GM21825 (cell line): ENCODE results near the gene NAGS.
"Not testable (repeated sequence)": the region's sequence is repeated elsewhere in the genome, so short reads cannot be mapped to it uniquely, and the experiment has no call there.

Experiments used
- ATAC-seq: cut with Tn5 transposase; IDR thresholded peaks from one replicate; pipeline ENCODE4 v1.9.1; 2021; ENCODE audit warnings: mild to moderate bottlenecking, moderate library complexity; ENCODE audit not compliant: unreplicated experiment

The NAGS gene

DNA sequence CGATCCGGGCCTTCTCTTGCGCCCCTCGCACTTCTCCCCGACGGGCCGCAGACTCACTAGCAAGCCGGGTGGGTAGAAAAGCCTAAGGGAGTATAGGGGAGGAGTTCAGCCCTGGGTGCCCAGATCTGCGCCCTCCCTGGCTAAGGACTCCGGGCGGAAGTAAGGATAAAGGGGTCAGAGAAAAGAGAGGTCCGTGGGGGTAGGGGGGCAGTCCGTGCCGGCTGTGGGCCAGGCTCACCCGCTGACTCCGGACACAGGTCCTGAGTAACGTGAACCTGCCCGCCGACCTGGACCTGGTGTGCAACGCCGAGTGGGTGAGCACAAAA is 1.8 kb downstream of the NAGS start:
- ATAC-seq = no peak

GRCh38 chr17:44006598-44007345 is 2.4 kb downstream of the NAGS start:
- ATAC-seq = peak; percentile 70

GRCh38 chr17:44007346-44008204 is 3.2 kb downstream of the NAGS start:
- no peak for ATAC-seq

DNA sequence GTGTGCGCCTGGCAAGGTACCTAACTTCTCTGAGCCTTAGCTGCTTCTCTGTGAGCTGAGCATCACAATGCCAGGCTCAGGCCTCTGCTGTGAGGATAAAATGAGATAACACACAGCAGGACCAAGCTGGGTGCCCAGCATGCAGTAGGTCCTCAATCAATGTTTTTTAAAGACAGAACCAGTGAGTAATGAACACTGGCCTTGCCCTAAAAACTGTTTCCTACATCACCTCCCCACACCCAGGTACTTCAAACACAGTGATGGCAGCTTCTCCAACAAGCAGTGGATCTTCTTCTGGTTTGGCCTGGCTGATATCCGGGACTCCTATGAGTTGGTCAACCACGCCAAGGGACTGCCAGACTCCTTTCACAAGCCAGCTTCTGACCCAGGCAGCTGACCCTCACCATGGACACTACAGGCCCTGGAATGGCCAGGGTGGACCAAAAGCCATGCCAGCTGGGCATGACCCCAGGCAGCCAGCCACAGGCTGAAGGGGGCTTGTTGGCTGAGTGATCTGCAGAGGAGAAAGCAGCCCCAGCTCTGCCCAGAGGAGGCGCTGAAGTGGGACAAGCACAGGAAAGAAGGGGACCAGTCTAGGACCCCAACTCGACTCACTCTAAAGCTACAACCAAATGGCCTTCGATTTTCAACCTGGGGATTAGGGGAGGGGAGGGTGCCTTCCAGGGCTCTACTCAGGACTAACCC is 3.9 kb downstream of the NAGS start:
- ATAC-seq = no peak

GRCh38 chr17:44010966-44011647 is 6.7 kb downstream of the NAGS start:
- no peak for ATAC-seq

DNA sequence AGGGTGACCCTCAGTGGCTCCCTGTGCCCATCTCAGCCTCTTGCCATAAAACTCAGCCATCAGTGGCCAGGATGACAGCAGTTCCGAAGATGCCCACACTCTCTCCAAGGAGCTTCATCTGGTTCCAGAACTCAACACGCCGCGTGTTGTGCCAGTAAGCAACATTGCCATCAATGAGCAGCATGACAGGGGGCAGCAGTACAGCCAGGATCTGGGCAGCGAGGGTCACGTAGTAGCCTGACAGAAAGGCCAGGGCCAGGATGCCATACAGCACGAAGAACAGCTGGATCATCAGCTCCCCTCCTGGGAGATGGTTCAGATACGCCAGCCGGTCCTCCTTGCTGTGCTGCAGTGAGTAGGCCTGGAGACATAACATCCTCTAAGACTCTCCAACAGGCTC is 7.5 kb downstream of the NAGS start:
- no peak for ATAC-seq

- no peak for ATAC-seq
These were observed 8.0 kb downstream of the NAGS start for GRCh38 chr17:44012391-44012790.

DNA sequence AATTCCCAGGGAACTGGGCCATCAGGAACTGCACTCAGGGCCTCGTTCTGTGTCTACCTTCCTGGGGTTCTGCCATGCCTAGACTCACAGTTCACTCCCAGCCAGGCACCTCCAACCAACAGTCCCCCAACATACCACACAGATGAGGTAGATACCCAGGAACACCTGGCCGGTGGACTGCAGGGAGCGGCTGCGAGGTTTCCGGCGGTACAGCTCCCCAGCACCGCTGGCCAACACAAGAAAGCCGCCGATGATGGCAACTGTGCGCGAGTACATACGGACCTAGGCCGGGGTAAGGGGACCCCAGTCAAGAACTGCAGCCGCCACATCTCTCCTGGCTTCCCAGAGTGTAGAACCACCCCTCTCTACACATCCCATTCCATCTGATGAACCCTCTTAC is 8.5 kb downstream of the NAGS start:
- no peak for ATAC-seq

DNA sequence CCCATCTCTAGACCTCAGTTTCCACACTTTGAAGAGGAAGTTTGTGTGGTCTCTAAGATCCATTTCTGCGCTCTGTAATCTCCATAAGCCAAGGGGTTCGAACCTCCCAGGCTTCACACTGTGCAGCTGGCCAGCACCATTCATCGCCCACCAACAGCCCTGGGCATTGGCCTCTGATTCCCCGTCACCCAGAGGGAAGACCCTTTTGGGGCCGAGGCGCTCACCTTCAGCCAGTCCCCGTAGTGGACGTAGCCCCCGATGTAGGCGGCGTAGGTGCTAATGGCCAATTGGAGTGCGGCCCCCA is 9.7 kb downstream of the NAGS start:
- no peak for ATAC-seq

DNA sequence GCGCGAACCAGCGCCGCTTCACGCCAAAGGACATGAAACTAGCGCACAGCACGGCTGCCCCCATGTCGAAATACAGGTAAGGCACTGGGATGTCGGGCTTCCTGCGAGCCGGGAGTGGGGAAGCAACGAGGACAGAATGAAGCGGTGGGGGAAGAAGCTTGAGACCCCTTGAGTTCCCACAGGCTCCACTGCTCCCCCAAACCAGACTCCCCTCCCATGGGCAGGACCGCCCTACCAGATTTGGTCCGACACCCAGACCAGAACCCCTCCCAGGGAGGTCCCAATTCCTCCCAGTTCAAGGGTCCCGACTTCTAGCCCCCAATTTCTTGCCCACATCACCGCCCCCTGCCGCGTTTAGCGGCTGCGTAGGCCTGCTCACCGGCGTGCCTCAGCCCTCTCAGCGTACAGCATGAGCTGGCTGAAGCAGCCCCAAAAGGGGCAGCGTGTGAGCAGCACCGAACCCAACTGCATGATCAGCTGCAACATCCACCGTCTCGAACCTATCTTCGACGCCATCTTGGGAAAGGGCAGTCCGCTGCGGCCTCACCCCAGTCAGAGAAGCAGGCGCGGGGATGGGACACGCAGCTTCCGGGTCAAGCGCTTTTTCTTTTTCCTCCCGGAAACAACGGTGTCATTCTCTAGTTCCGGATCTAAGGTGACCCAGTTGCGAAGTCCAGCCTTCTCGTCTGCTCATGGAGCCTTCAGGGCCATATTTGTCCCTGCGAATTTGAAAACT is 10.2 kb downstream of the NAGS start, which contains the start of gene TMEM101:
TSS of gene TMEM101 (minus strand) at position 527 of the 736 bp plus-strand sequence. CDS start at position 516, 11 bp downstream.
- ATAC-seq = peak; percentile 74

DNA sequence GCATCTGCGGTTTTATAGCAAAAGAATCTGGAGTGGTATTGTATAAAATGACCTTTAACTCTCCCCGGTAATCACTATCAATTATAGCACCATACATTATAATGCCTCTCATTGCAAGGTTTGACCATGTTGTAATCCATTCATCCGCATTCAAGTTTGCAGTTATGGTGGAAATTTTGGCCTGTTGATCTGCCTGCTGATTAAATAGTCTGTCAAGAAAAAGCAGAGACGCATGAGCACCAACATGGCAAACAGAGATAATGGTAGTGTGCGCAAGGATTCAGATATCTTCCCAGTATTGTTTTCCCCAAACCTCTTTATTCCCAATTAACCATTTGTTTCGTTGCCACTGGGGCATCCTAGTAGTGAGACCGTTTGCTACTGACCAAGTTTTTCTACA is 16.8 kb downstream of the NAGS start:
- ATAC-seq = not testable (repeated sequence)

- ATAC-seq = no peak
These were observed 17.8 kb downstream of the NAGS start for GRCh38 chr17:44022246-44022645.

- ATAC-seq = no peak
These were observed 19.3 kb downstream of the NAGS start for GRCh38 chr17:44023545-44024270.

DNA sequence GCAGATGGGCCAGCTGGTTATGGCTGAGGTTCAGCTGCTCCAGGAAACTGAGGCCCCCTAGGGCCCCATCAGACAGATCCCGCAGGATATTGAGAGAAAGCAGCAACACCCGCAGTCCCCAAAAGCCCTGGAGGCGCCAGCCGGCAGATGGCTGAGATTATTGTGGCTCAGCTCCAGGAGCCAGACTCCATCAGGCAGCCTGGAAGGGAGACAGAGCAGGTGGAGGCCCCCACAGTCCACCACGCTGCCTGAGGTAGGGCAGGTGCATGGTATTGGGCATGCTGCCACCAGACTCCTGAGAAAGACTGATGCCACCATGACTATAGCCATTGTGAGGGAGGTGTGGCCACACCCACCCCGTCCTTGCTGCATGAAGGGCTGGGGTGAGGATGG is 19.8 kb downstream of the NAGS start:
- no peak for ATAC-seq

DNA sequence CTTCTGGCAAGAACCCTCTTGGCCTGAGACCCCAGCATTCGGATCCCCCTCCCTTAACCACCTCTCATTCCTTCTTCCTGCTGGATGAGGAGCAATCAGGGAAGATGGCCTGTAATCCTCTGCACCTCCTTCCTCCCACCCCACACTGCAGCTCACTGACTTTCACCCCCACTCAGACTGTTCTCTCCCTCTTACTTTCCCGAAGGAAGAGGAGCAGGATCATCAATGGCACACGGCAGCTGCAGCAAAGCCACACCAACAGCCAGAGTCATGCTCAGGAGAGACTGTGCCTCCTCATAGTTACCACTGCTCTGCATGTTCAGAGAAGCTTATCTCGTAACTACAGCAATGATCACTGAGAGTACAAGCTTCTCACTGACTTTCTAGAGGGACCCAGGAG is 20.4 kb downstream of the NAGS start:
- ATAC-seq = no peak

DNA sequence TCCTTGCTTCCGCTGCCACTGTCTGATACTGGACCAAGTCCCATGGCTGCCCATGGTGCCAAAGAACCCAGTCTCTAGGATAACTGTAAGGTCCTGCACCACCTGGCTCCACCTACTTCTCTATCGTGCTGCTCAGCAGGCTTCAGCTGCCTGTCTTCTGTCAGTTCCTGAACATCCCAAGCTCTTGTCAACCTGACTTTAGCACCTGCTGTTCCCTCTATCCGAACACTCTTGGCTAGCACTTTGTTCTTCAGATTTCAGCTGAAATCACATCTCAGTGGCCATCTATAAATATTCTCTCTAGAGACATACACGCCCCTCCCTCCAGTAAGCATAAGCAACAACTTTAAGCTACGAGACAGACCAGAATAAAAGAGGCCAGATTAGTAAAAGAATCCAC is 25.3 kb downstream of the NAGS start:
- no peak for ATAC-seq

- no peak for ATAC-seq
These were observed 26.1 kb downstream of the NAGS start for GRCh38 chr17:44030482-44030881.

GRCh38 chr17:44033861-44034408 is 29.5 kb downstream of the NAGS start:
- no peak for ATAC-seq

- not testable (repeated sequence) for ATAC-seq
These were observed 30.3 kb downstream of the NAGS start for GRCh38 chr17:44034688-44035087.

DNA sequence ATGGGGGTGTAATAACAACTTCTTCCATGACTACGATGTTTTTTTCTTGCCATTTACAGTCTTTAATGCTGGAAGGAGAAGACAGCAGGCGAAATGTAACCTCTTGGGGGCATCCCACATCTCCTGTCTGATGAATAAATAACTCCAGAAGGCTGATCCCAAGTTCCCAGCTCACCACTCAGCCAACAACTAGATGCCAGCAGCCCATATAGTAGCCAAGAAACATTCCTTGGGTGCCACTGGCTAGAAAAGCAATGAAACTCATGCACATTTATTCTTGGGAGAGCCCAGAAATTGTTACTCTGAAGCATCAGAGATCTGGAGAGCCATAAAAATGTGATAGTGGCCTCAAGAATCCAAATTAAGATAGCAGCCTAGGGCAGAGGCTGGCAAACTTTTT is 33.0 kb downstream of the NAGS start:
- no peak for ATAC-seq
